ENCODE measurements around the gene GALNT9.

DNA sequence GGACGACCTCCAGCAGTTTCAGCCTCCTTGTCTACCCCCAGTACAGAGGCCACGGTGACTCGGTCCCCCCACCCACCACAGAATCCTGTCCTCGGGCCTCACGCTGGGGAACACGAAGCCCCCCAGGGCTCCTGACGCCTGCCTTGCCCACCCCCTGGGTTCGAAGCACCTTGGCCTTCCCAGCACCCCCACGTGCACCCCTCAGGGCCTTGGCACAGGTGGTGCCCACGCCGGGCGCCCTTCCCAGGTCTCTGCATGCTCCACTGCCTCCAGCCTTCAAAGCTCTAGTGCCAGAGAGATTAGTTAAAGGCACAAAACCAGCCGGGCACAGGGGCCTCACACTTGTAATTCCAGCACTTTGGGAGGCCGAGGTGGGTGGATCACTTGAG lies 123.3 kb downstream of the GALNT9 start:
- TF ChIP-seq, protein P1, sequence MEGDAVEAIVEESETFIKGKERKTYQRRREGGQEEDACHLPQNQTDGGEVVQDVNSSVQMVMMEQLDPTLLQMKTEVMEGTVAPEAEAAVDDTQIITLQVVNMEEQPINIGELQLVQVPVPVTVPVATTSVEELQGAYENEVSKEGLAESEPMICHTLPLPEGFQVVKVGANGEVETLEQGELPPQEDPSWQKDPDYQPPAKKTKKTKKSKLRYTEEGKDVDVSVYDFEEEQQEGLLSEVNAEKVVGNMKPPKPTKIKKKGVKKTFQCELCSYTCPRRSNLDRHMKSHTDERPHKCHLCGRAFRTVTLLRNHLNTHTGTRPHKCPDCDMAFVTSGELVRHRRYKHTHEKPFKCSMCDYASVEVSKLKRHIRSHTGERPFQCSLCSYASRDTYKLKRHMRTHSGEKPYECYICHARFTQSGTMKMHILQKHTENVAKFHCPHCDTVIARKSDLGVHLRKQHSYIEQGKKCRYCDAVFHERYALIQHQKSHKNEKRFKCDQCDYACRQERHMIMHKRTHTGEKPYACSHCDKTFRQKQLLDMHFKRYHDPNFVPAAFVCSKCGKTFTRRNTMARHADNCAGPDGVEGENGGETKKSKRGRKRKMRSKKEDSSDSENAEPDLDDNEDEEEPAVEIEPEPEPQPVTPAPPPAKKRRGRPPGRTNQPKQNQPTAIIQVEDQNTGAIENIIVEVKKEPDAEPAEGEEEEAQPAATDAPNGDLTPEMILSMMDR (IDR thresholded peaks at IDR 0.05) = no peak
- TF ChIP-seq POLR2A (IDR thresholded peaks at IDR 0.05) = no peak

All from right lobe of liver (tissue), 4 donors.